HL-60 (cell line): Measurements from ENCODE around the gene BCL2L15.

Experiments
- DNase-seq, 2 experiments: peaks; one replicate each; pipeline ENCODE4 v3.0.0-alpha.2; 2010 to 2020; ENCODE audit warnings: low read depth in 1 of 2, low spot score in 1 of 2
- H3K27ac ChIP-seq: fragments of 250-450 bp; sonication (Bioruptor Pico); replicated peaks from 2 replicates; pipeline ENCODE4 v1.5.1; 2020; ENCODE audit warnings: mild to moderate bottlenecking, moderate library complexity
- H3K27me3 ChIP-seq: fragments of 250-450 bp; sonication (Bioruptor Pico); 2 replicates; pipeline ENCODE4 v1.5.1; 2021; ENCODE audit warnings: mild to moderate bottlenecking, moderate library complexity; ENCODE audit not compliant: insufficient read depth, poor library complexity, severe bottlenecking
- H3K4me3 ChIP-seq: replicated peaks from 2 replicates; pipeline ENCODE4 v1.5.1; 2011; ENCODE audit warnings: mild to moderate bottlenecking, control low read depth, low read length; ENCODE audit not compliant: insufficient read depth
- CTCF ChIP-seq: IDR thresholded peaks from one replicate; pipeline ENCODE4 v1.5.1; 2011; ENCODE audit warnings: low read length, control low read depth, inconsistent platforms; ENCODE audit not compliant: insufficient read depth
- GABPA ChIP-seq: IDR thresholded peaks from 2 replicates; pipeline ENCODE4 v1.6.1; 2012; ENCODE audit warnings: low read depth
- POLR2AphosphoS5 ChIP-seq: IDR thresholded peaks from 2 replicates; pipeline ENCODE4 v1.6.1; 2012; ENCODE audit warnings: low read depth
- SPI1 ChIP-seq: IDR thresholded peaks from 2 replicates; pipeline ENCODE4 v1.6.1; 2012; ENCODE audit warnings: low read depth, mild to moderate bottlenecking, borderline replicate concordance
- TF ChIP-seq, protein P1 (sequence below): IDR thresholded peaks from 2 replicates; pipeline ENCODE4 v1.6.1; 2012; ENCODE audit warnings: low read depth; ENCODE audit not compliant: insufficient replicate concordance

BCL2L15 gene

DNA sequence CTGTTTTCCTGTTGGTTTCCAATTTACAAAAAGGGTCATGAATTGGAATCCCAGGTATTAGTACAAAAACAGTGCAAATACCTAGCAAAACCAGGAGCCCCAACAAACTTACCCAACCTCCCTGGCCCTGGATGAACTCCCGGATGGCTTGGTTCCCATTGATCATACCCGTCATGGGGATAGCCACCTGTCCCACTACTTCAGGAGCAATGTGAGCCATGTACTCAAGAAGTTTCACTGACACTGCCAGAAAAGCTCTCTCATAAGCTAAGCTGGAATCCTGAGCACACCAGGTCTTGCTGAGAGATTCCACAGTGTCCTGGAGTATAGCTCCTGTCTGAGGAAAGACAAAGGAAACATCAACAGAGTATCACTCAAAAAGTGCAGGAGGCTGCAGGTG, 5.7 kb downstream of the BCL2L15 start:
- DNase-seq, result no peak
- no peak overlapping the region for H3K27ac ChIP-seq
- H3K4me3 ChIP-seq, result no peak overlapping the region
- H3K27me3 ChIP-seq, result no peaks in the 10 kb centered on the region
- TF ChIP-seq CTCF (no peak), SPI1 (no peak), GABPA (no peak), POLR2AphosphoS5 (no peak)
- TF ChIP-seq, protein P1, sequence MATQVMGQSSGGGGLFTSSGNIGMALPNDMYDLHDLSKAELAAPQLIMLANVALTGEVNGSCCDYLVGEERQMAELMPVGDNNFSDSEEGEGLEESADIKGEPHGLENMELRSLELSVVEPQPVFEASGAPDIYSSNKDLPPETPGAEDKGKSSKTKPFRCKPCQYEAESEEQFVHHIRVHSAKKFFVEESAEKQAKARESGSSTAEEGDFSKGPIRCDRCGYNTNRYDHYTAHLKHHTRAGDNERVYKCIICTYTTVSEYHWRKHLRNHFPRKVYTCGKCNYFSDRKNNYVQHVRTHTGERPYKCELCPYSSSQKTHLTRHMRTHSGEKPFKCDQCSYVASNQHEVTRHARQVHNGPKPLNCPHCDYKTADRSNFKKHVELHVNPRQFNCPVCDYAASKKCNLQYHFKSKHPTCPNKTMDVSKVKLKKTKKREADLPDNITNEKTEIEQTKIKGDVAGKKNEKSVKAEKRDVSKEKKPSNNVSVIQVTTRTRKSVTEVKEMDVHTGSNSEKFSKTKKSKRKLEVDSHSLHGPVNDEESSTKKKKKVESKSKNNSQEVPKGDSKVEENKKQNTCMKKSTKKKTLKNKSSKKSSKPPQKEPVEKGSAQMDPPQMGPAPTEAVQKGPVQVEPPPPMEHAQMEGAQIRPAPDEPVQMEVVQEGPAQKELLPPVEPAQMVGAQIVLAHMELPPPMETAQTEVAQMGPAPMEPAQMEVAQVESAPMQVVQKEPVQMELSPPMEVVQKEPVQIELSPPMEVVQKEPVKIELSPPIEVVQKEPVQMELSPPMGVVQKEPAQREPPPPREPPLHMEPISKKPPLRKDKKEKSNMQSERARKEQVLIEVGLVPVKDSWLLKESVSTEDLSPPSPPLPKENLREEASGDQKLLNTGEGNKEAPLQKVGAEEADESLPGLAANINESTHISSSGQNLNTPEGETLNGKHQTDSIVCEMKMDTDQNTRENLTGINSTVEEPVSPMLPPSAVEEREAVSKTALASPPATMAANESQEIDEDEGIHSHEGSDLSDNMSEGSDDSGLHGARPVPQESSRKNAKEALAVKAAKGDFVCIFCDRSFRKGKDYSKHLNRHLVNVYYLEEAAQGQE, result no peak

DNA sequence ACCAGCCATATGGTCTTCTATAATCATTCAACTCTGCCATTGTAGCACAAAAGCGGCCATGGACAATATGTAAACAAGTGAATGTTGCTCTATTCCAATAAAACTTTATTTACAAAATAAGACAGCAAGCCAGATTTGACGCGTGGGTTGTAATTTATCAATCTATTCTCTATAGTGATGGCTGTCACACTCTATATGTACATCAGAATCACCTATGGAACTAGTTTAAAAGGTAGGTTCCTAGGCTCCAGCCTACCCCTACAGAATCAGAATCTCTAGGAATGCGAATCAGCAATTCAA, 7.7 kb downstream of the BCL2L15 start:
- Histone ChIP-seq H3K4me3 (no peak overlapping the region), H3K27ac (no peak overlapping the region), H3K27me3 (no peaks in the 10 kb centered on the region)
- no peak for DNase-seq
- TF ChIP-seq POLR2AphosphoS5, result no peak

GRCh38 chr1:113876176-113876575, 11.2 kb downstream of the BCL2L15 start:
- no peak overlapping the region for H3K4me3 ChIP-seq
- H3K27ac ChIP-seq, result no peak overlapping the region
- no peaks in the 10 kb centered on the region for H3K27me3 ChIP-seq
- TF ChIP-seq CTCF (no peak), POLR2AphosphoS5 (no peak), SPI1 (no peak), GABPA (no peak)
- TF ChIP-seq, protein P1, result no peak
- no peak for DNase-seq

- no peak for DNase-seq
- Histone ChIP-seq H3K27ac (no peak overlapping the region), H3K27me3 (no peaks in the 10 kb centered on the region), H3K4me3 (no peak overlapping the region)
- TF ChIP-seq GABPA (no peak), CTCF (no peak), POLR2AphosphoS5 (no peak), SPI1 (no peak)
- TF ChIP-seq, protein P1, result no peak
These were observed 11.7 kb downstream of the BCL2L15 start for GRCh38 chr1:113875714-113876113.
